ENCODE data around the gene ZNF202. TPM values are rescaled to one million over a fixed set of nuclear protein-coding genes. Genes with fewer than 3 reads are reported as not detected.

Gene ZNF202
- total RNA-seq, 1 donor from 2014 or later = 23.3 TPM

- Mint-ChIP-seq H3K4me1 (no peaks in the 10 kb centered on the region), H3K27me3 (ENCODE audit: low read depth) (no peaks in the 10 kb centered on the region), H3K36me3 (no peaks in the 10 kb centered on the region), H3K4me3 (no peak overlapping the region), H3K27ac (no peak overlapping the region), H3K9me3 (peaks cover 3% of the 10 kb centered on the region)
- no peak for TF ChIP-seq CTCF (IDR thresholded peaks at IDR 0.05; ENCODE audit: unreplicated experiment)
- DNase-seq (ENCODE audit: low spot score in 2 of 2, unreplicated experiment in 2 of 2) = no peak
Observed at GRCh38 chr11:123773959-123774358, 32.5 kb upstream of the ZNF202 start.

GRCh38 chr11:123773026-123773425 is 31.6 kb upstream of the ZNF202 start:
- Mint-ChIP-seq H3K4me3 (no peak overlapping the region), H3K27ac (no peak overlapping the region), H3K27me3 (ENCODE audit: low read depth) (no peaks in the 10 kb centered on the region), H3K9me3 (peaks cover 7% of the 10 kb centered on the region), H3K4me1 (no peaks in the 10 kb centered on the region), H3K36me3 (no peaks in the 10 kb centered on the region)
- no peak for TF ChIP-seq CTCF (IDR thresholded peaks at IDR 0.05; ENCODE audit: unreplicated experiment)
- no peak for DNase-seq (ENCODE audit: low spot score in 2 of 2, unreplicated experiment in 2 of 2)

GRCh38 chr11:123771664-123772063 is 30.2 kb upstream of the ZNF202 start:
- H3K36me3 Mint-ChIP-seq = no peaks in the 10 kb centered on the region
- no peak overlapping the region for H3K4me3 Mint-ChIP-seq
- TF ChIP-seq CTCF (IDR thresholded peaks at IDR 0.05; ENCODE audit: unreplicated experiment) = no peak
- no peaks in the 10 kb centered on the region for H3K27me3 Mint-ChIP-seq (ENCODE audit: low read depth)
- H3K4me1 Mint-ChIP-seq = no peaks in the 10 kb centered on the region
- H3K9me3 Mint-ChIP-seq = peaks cover 14% of the 10 kb centered on the region
- DNase-seq (ENCODE audit: low spot score in 2 of 2, unreplicated experiment in 2 of 2) = no peak
- H3K27ac Mint-ChIP-seq = no peak overlapping the region

- TF ChIP-seq CTCF (IDR thresholded peaks at IDR 0.05; ENCODE audit: unreplicated experiment) = no peak
- Mint-ChIP-seq H3K4me3 (no peak overlapping the region), H3K27me3 (ENCODE audit: low read depth) (no peaks in the 10 kb centered on the region), H3K9me3 (peaks cover 12% of the 10 kb centered on the region), H3K27ac (no peak overlapping the region), H3K36me3 (no peaks in the 10 kb centered on the region), H3K4me1 (no peaks in the 10 kb centered on the region)
- no peak for DNase-seq (ENCODE audit: low spot score in 2 of 2, unreplicated experiment in 2 of 2)
Observed at GRCh38 chr11:123770712-123771111, 29.3 kb upstream of the ZNF202 start.

- Mint-ChIP-seq H3K36me3 (no peaks in the 10 kb centered on the region), H3K27me3 (ENCODE audit: low read depth) (no peaks in the 10 kb centered on the region), H3K9me3 (peaks cover 39% of the 10 kb centered on the region), H3K4me1 (no peaks in the 10 kb centered on the region), H3K27ac (no peak overlapping the region), H3K4me3 (no peak overlapping the region)
- DNase-seq (ENCODE audit: low spot score in 2 of 2, unreplicated experiment in 2 of 2) = no peak
- TF ChIP-seq CTCF (IDR thresholded peaks at IDR 0.05; ENCODE audit: unreplicated experiment) = no peak
Observed at GRCh38 chr11:123765601-123766000, 24.1 kb upstream of the ZNF202 start.

GRCh38 chr11:123762422-123762821 is 21.0 kb upstream of the ZNF202 start:
- peaks cover 29% of the 10 kb centered on the region for H3K9me3 Mint-ChIP-seq
- H3K4me1 Mint-ChIP-seq = no peaks in the 10 kb centered on the region
- no peak for TF ChIP-seq CTCF (IDR thresholded peaks at IDR 0.05; ENCODE audit: unreplicated experiment)
- no peak overlapping the region for H3K27ac Mint-ChIP-seq
- no peak for DNase-seq (ENCODE audit: low spot score in 2 of 2, unreplicated experiment in 2 of 2)
- H3K27me3 Mint-ChIP-seq (ENCODE audit: low read depth) = peaks cover 3% of the 10 kb centered on the region
- H3K4me3 Mint-ChIP-seq = no peak overlapping the region
- H3K36me3 Mint-ChIP-seq = no peaks in the 10 kb centered on the region
